ENCODE results near the gene FUT1. TPM values are rescaled to one million over a fixed set of nuclear protein-coding genes. Genes with fewer than 3 reads are reported as not detected.

FUT1 gene
- total RNA-seq, 4 donors from 2014 or later: 0.27 to 1.00 (median 0.58) TPM

DNA sequence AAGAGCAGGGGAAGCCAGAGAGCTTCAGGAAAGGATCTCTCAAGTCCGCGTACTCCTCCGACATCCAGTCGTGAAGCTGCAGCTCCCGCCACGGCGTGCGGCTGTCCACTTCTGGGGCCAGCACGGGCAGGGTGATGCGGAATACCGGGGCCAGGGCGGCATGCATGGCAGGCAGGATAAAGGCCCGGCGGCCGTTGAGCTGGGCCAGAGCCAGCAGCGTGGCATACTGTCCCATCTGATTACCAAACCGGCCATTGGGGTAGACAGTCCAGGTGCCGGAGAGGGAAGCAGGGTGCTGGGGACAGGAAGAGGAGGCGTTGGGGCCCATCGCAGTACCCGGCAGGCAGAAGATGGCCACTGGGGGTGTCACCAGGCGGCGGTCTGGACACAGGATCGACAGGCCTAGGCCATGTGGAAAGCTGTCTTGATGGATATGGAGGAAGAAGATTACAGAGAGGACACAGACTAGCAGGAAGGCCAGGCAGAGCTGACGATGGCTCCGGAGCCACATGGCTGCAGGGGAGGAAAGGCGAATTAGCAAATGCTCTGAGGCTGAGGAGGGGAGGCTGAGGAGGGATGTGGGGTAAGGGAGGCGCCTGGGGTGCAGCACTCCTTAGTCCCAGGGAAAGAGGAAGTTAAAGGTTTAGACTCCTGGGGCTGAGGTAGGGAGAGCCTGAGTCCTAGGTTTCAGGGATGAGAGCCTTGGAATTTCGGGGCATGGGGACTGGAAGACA, 1.5 kb downstream of the FUT1 start:
- Histone ChIP-seq H3K27ac (no peak overlapping the region), H3K4me3 (no peak overlapping the region), H3K27me3 (peaks cover 79% of the 10 kb centered on the region), H3K4me1 (peaks cover 12 to 21% (median 14%) of the 10 kb centered on the region in 4 donors), H3K36me3 (no peaks in the 10 kb centered on the region), H3K9me3 (no peaks in the 10 kb centered on the region)
- 53 to 91% methylated on average over 5 to 28 of the region's 29 CpGs for WGBS, 2 donors (ENCODE audit: low coverage in 1 of 2)
- intact Hi-C loops (cut with DNase I; ENCODE audit: low total_unique reads) (loop anchor here (1.0 kb wide), 1 partner anchor 26 kb away; no protein-coding TSS in a partner anchor), in situ Hi-C loops (cut with MboI; ENCODE audit: low pct_ligation_motif_present in 1 of 4, low pct_unique_long_range_greater_than_20kb in 1 of 4, low sequenced_read_pairs in 3 of 4) (no loop called here)
- TF ChIP-seq EP300 (IDR thresholded peaks at IDR 0.05; ENCODE audit: low read depth): no peak
- TF ChIP-seq POLR2AphosphoS5 (IDR thresholded peaks at IDR 0.05): no peak
- TF ChIP-seq CTCF (IDR thresholded peaks at IDR 0.05): no peak
- TF ChIP-seq POLR2A (IDR thresholded peaks at IDR 0.05): no peak
- no peak for DNase-seq

GRCh38 chr19:48750351-48750750, 2.1 kb downstream of the FUT1 start:
- Histone ChIP-seq H3K4me3 (no peak overlapping the region), H3K27ac (no peak overlapping the region)

DNA sequence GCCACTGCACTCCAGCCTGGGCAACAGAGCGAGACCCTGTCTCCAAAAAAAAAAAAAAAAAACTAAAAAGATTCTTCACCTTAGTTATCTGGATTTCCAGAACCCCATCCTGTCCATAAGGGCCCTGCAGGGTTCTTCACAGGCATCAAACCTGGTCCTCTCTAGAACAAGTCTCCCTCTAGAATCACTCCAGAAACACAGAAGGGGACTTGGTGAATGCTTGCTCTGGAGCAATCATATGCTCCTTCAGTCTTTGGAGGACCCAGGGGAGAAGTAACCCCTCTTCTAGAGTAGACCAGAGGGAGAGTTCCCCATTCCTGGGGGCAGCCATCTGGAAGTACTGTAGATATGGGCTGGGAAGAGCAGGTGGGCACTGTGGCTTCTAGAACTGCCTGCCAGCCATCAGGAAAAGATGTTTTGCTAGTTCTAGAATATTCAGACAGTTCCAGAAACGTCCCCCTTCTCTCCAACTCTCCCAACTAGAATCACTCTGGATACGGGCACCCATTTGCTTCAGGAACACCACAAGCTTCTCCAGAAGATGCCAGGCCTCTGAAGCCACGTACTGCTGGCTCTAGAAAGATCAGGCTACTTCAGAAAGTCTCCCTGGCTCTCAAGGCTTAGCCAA, 2.8 kb downstream of the FUT1 start:
- TF ChIP-seq CTCF (IDR thresholded peaks at IDR 0.05) (no peak), EP300 (IDR thresholded peaks at IDR 0.05; ENCODE audit: low read depth) (no peak), POLR2AphosphoS5 (IDR thresholded peaks at IDR 0.05) (no peak), POLR2A (IDR thresholded peaks at IDR 0.05) (no peak)
- peaks cover 12 to 21% (median 14%) of the 10 kb centered on the region in 4 donors for H3K4me1 ChIP-seq
- DNase-seq: no peak
- WGBS, 2 donors (ENCODE audit: low coverage in 1 of 2): 71 to 73% methylated on average over 1 to 4 of the region's 4 CpGs
- H3K27me3 ChIP-seq: peaks cover 74% of the 10 kb centered on the region
- H3K27ac ChIP-seq: no peak overlapping the region
- in situ Hi-C loops (cut with MboI; ENCODE audit: low pct_ligation_motif_present in 1 of 4, low pct_unique_long_range_greater_than_20kb in 1 of 4, low sequenced_read_pairs in 3 of 4): loop anchor here in 1 of 4 donors (10.0 kb wide), 1 partner anchor 105 kb away; the partner anchor contains the start of gene CA11
- intact Hi-C loops (cut with DNase I; ENCODE audit: low total_unique reads): loop anchor here (10.0 kb wide), 1 partner anchor 75 kb away; the partner anchor contains the start of gene NTN5
- H3K9me3 ChIP-seq: no peaks in the 10 kb centered on the region
- H3K4me3 ChIP-seq: no peak overlapping the region
- H3K36me3 ChIP-seq: no peaks in the 10 kb centered on the region

More at GRCh38 chr19:48750351-48750750, 2.1 kb downstream of the FUT1 start:
- in situ Hi-C loops (cut with MboI; ENCODE audit: low pct_ligation_motif_present in 1 of 4, low pct_unique_long_range_greater_than_20kb in 1 of 4, low sequenced_read_pairs in 3 of 4): no loop called here
- TF ChIP-seq POLR2AphosphoS5 (IDR thresholded peaks at IDR 0.05): no peak
- no peak for TF ChIP-seq CTCF (IDR thresholded peaks at IDR 0.05)
- TF ChIP-seq EP300 (IDR thresholded peaks at IDR 0.05; ENCODE audit: low read depth): no peak
- TF ChIP-seq POLR2A (IDR thresholded peaks at IDR 0.05): no peak
- WGBS, 2 donors (ENCODE audit: low coverage in 1 of 2): 86% methylated on average over 31 of the region's 31 CpGs; no CpG with 5 or more reads in 1 of the 2 donors
- intact Hi-C loops (cut with DNase I; ENCODE audit: low total_unique reads): no loop called here
- Histone ChIP-seq H3K4me1 (peaks cover 12 to 21% (median 14%) of the 10 kb centered on the region in 4 donors), H3K27me3 (peaks cover 79% of the 10 kb centered on the region), H3K36me3 (no peaks in the 10 kb centered on the region), H3K9me3 (no peaks in the 10 kb centered on the region)
- no peak for DNase-seq
